Right lobe of liver (tissue), 4 donors: Measurements from ENCODE around the gene AIDA.

Experiments
- CTCF ChIP-seq, 4 donors: fragments of 200-600 bp in 3 of 4; fragments of 450-650 bp in 1 of 4; IDR thresholded peaks; one replicate each; pipeline versions ENCODE4 v1.5.1 to v1.8.0; 2016 to 2022; ENCODE audit warnings: antibody characterized with exemption in 4 of 4, mild to moderate bottlenecking in 2 of 4
- POLR2A ChIP-seq: fragments of 450-650 bp; IDR thresholded peaks from one replicate; pipeline ENCODE4 v1.6.1; 2017; ENCODE audit warnings: antibody characterized with exemption, mild to moderate bottlenecking
- donor health status: DM: no; HTN: no; CAD: no.
- donor health status: DM: no; HTN: no; CAD: no.
- donor health status: DM: no; HTN: yes; CAD: no.

GRCh38 chr1:222654849-222655248, 57.4 kb downstream of the AIDA start:
- no peak for TF ChIP-seq CTCF (IDR thresholded peaks at IDR 0.05)
- TF ChIP-seq POLR2A = no peak
